HUES6 (cell line): ENCODE measurements around the gene IFT25.

Source experiments
- H3K27ac ChIP-seq: 2 replicates; pipeline ENCODE4 v1.7.0; 2013; ENCODE audit warnings: low read depth, mild to moderate bottlenecking, low read length, inconsistent platforms
- H3K27me3 ChIP-seq: 2 replicates; pipeline ENCODE4 v1.6.1; 2013; ENCODE audit warnings: low read length; ENCODE audit not compliant: control insufficient read depth, insufficient read depth
- H3K36me3 ChIP-seq: 2 replicates; pipeline ENCODE4 v1.6.1; 2013; ENCODE audit warnings: low read length; ENCODE audit not compliant: control insufficient read depth, insufficient read depth
- H3K4me1 ChIP-seq: 2 replicates; pipeline ENCODE4 v1.6.1; 2013; ENCODE audit warnings: low read length; ENCODE audit not compliant: control insufficient read depth, insufficient read depth
- H3K4me3 ChIP-seq: 2 replicates; pipeline ENCODE4 v1.5.1; 2013; ENCODE audit warnings: low read depth, low read length
- H3K9ac ChIP-seq: one replicate; pipeline ENCODE4 v1.6.1; 2013; ENCODE audit warnings: mild to moderate bottlenecking, low read length
- H3K9me3 ChIP-seq: 2 replicates; pipeline ENCODE4 v1.6.1; 2013; ENCODE audit warnings: low read depth, low read length; ENCODE audit not compliant: control insufficient read depth, insufficient read depth

IFT25 gene

GRCh38 chr1:53919675-53920066, 25.8 kb downstream of the IFT25 start:
- Histone ChIP-seq H3K4me3 (no peak overlapping the region), H3K27me3 (no peaks in the 10 kb centered on the region), H3K36me3 (peaks cover 10% of the 10 kb centered on the region; the same call in 1 of the 2 replicates), H3K9ac (no peak overlapping the region), H3K4me1 (peaks cover 5% of the 10 kb centered on the region; the same call in 1 of the 2 replicates), H3K9me3 (no peaks in the 10 kb centered on the region), H3K27ac (no peak overlapping the region)

DNA sequence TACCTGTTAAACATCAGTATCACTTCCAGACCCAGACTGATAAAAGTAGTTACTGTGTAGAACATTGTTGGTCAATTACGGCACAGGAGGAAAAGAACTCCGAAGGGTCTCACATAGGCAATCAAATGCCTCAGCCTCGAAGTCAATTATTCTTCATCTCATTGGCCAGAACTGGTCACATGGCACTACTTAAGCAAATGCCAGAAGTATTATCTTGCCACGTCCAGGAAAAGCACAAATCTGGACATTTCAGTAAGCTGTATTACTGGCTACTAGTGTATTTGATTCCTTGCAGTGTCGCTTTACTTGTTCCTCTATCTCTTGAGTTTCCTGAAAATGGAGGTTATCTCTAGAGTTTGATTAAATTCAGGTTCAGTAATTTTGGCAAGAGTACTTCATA, 27.2 kb downstream of the IFT25 start:
- H3K27ac ChIP-seq = no peak overlapping the region

GRCh38 chr1:53913352-53914033, 32.0 kb downstream of the IFT25 start:
- peaks cover 23% of the 10 kb centered on the region for H3K4me1 ChIP-seq
- no peaks in the 10 kb centered on the region for H3K9me3 ChIP-seq
- no peaks in the 10 kb centered on the region; the same call in 1 of the 2 replicates for H3K36me3 ChIP-seq
- H3K27ac ChIP-seq = no peak overlapping the region
- no peak overlapping the region for H3K9ac ChIP-seq
- no peaks in the 10 kb centered on the region for H3K27me3 ChIP-seq
- no peak overlapping the region for H3K4me3 ChIP-seq

More for the DNA sequence above, 27.2 kb downstream of the IFT25 start:
- Histone ChIP-seq H3K4me3 (no peak overlapping the region), H3K36me3 (peaks cover 10% of the 10 kb centered on the region; the same call in 1 of the 2 replicates), H3K27me3 (no peaks in the 10 kb centered on the region), H3K9ac (no peak overlapping the region), H3K4me1 (peaks cover 16% of the 10 kb centered on the region), H3K9me3 (no peaks in the 10 kb centered on the region)

DNA sequence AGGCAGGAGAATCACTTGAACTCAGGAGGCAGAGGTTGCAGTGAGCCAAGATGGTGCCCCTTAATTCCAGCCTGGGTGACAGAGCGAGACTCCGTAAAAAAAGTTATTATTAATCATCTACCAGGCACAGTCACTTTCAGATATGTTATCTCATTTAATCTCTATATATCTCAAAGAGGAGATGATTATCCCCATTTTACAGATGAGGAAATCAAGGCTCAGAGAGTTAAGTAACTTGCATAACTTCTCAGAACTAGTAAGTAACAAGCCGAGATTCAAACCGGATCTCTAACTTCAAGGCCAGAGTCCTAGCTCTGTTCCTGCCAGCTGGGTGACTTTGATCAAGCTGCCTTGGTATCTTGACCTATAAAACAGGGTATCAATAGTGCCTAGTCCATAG, 34.1 kb downstream of the IFT25 start:
- H3K27ac ChIP-seq = no peak overlapping the region
- peaks cover 23% of the 10 kb centered on the region for H3K4me1 ChIP-seq
- no peak overlapping the region for H3K4me3 ChIP-seq
- H3K9ac ChIP-seq = no peak overlapping the region
- no peaks in the 10 kb centered on the region for H3K9me3 ChIP-seq
- H3K27me3 ChIP-seq = no peaks in the 10 kb centered on the region
- no peaks in the 10 kb centered on the region for H3K36me3 ChIP-seq

- Histone ChIP-seq H3K27ac (no peak overlapping the region), H3K36me3 (no peaks in the 10 kb centered on the region), H3K27me3 (no peaks in the 10 kb centered on the region), H3K9ac (no peak overlapping the region), H3K9me3 (no peaks in the 10 kb centered on the region), H3K4me1 (peaks cover 18% of the 10 kb centered on the region), H3K4me3 (no peak overlapping the region)
Observed at GRCh38 chr1:53909946-53910345, 35.6 kb downstream of the IFT25 start.

DNA sequence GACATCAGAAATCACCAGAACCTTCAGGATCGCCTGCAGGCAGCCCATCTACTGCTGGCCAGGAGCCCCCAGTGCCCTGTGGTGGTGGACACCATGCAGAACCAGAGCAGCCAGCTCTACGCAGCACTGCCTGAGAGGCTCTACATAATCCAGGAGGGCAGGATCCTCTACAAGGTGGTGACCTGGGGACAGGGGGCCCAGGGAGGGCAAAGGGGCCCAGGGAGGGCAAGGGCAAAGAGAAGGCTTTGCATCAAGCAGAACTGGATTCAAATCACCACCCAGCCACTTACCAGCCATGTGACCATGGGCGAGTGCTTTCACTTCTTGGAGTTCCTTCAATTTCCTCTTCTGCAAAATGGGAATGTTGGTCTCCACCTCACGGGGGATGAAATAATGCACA, 39.4 kb downstream of the IFT25 start:
- no peaks in the 10 kb centered on the region for H3K4me1 ChIP-seq
- H3K27me3 ChIP-seq = no peaks in the 10 kb centered on the region
- no peak overlapping the region for H3K9ac ChIP-seq
- H3K4me3 ChIP-seq = no peak overlapping the region
- no peaks in the 10 kb centered on the region for H3K36me3 ChIP-seq
- no peak overlapping the region for H3K27ac ChIP-seq
- H3K9me3 ChIP-seq = no peaks in the 10 kb centered on the region

GRCh38 chr1:53905509-53905908, 40.0 kb downstream of the IFT25 start:
- Histone ChIP-seq H3K9me3 (no peaks in the 10 kb centered on the region), H3K4me1 (no peaks in the 10 kb centered on the region), H3K27ac (no peak overlapping the region), H3K4me3 (no peak overlapping the region), H3K36me3 (no peaks in the 10 kb centered on the region), H3K27me3 (no peaks in the 10 kb centered on the region), H3K9ac (no peak overlapping the region)

GRCh38 chr1:53902235-53903138, 43.0 kb downstream of the IFT25 start:
- Histone ChIP-seq H3K27me3 (no peaks in the 10 kb centered on the region), H3K9ac (no peak overlapping the region), H3K9me3 (no peaks in the 10 kb centered on the region), H3K27ac (no peak overlapping the region), H3K36me3 (no peaks in the 10 kb centered on the region), H3K4me1 (no peaks in the 10 kb centered on the region), H3K4me3 (no peak overlapping the region)

GRCh38 chr1:53899708-53900107, 45.8 kb downstream of the IFT25 start:
- Histone ChIP-seq H3K27me3 (no peaks in the 10 kb centered on the region), H3K27ac (no peak overlapping the region), H3K36me3 (no peaks in the 10 kb centered on the region), H3K4me3 (no peak overlapping the region), H3K9me3 (no peaks in the 10 kb centered on the region), H3K4me1 (no peaks in the 10 kb centered on the region), H3K9ac (no peak overlapping the region)

- Histone ChIP-seq H3K27ac (no peak overlapping the region), H3K4me1 (no peaks in the 10 kb centered on the region), H3K9ac (no peak overlapping the region), H3K36me3 (no peaks in the 10 kb centered on the region), H3K9me3 (no peaks in the 10 kb centered on the region), H3K4me3 (no peak overlapping the region), H3K27me3 (no peaks in the 10 kb centered on the region)
Observed at GRCh38 chr1:53899206-53899628, 46.3 kb downstream of the IFT25 start.

DNA sequence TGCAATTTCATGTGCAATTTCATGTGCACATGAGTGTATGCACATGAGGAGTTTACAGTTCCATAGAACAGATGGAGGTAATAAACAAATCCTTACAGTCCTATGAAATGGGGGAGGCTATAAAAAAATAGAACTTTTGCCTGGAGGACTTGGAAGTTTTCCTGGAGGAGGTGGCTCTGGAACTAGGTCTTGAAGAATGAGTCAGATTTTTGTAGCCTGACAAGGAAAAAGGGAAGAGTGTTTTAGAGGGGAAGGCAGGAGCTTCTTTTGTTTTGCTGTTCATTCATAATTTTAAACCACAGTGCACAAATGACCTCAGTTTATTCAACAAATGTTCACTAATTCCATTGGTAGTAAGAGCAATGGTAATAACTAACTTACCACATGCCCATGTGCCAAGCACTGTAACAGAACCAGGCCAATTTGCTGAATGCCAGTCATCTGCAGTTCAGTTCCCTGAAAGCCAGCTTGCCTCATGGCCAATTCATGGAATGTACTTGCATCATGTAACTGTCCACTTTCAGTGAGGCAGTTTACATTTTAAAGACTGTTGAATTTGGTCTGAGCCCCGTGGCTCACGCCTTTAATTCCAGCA, 48.8 kb downstream of the IFT25 start:
- Histone ChIP-seq H3K4me1 (no peaks in the 10 kb centered on the region), H3K27me3 (no peaks in the 10 kb centered on the region), H3K36me3 (no peaks in the 10 kb centered on the region), H3K4me3 (no peak overlapping the region), H3K9me3 (no peaks in the 10 kb centered on the region), H3K9ac (no peak overlapping the region), H3K27ac (no peak overlapping the region)
